Measurements from ENCODE around the gene NHS. TPM values are rescaled to one million over a fixed set of nuclear protein-coding genes. Genes with fewer than 3 reads are reported as not detected.

Gene NHS
- total RNA-seq, 1 donor from 2014 or later: 14.9 TPM

GRCh38 chrX:17527135-17527701, 152.2 kb downstream of the NHS start:
- no peak overlapping the region for H3K27ac Mint-ChIP-seq (ENCODE audit: unreplicated experiment)
- DNase-seq (ENCODE audit: low spot score): no peak
- no peak overlapping the region for H3K4me3 Mint-ChIP-seq (ENCODE audit: unreplicated experiment)
- no peaks in the 10 kb centered on the region for H3K36me3 Mint-ChIP-seq (ENCODE audit: low read depth)
- TF ChIP-seq CTCF (IDR thresholded peaks at IDR 0.05): no peak
- H3K9me3 Mint-ChIP-seq (ENCODE audit: low read depth): no peaks in the 10 kb centered on the region
- peaks cover 55% of the 10 kb centered on the region for H3K4me1 Mint-ChIP-seq (ENCODE audit: low read depth)
- H3K27me3 Mint-ChIP-seq (ENCODE audit: low read depth): no peaks in the 10 kb centered on the region

GRCh38 chrX:17527922-17528321, 152.9 kb downstream of the NHS start:
- TF ChIP-seq CTCF (IDR thresholded peaks at IDR 0.05): no peak
- DNase-seq (ENCODE audit: low spot score): no peak
- peaks cover 55% of the 10 kb centered on the region for H3K4me1 Mint-ChIP-seq (ENCODE audit: low read depth)
- no peaks in the 10 kb centered on the region for H3K27me3 Mint-ChIP-seq (ENCODE audit: low read depth)
- no peak overlapping the region for H3K27ac Mint-ChIP-seq (ENCODE audit: unreplicated experiment)
- no peaks in the 10 kb centered on the region for H3K9me3 Mint-ChIP-seq (ENCODE audit: low read depth)
- H3K36me3 Mint-ChIP-seq (ENCODE audit: low read depth): no peaks in the 10 kb centered on the region
- no peak overlapping the region for H3K4me3 Mint-ChIP-seq (ENCODE audit: unreplicated experiment)

- Mint-ChIP-seq H3K9me3 (ENCODE audit: low read depth) (no peaks in the 10 kb centered on the region), H3K36me3 (ENCODE audit: low read depth) (no peaks in the 10 kb centered on the region), H3K27ac (ENCODE audit: unreplicated experiment) (no peak overlapping the region), H3K27me3 (ENCODE audit: low read depth) (no peaks in the 10 kb centered on the region), H3K4me3 (ENCODE audit: unreplicated experiment) (no peak overlapping the region), H3K4me1 (ENCODE audit: low read depth) (peaks cover 55% of the 10 kb centered on the region)
- no peak for TF ChIP-seq CTCF (IDR thresholded peaks at IDR 0.05)
- no peak for DNase-seq (ENCODE audit: low spot score)
Observed at GRCh38 chrX:17529151-17529745, 154.2 kb downstream of the NHS start.

- no peak for DNase-seq (ENCODE audit: low spot score)
- H3K27me3 Mint-ChIP-seq (ENCODE audit: low read depth): no peaks in the 10 kb centered on the region
- H3K9me3 Mint-ChIP-seq (ENCODE audit: low read depth): no peaks in the 10 kb centered on the region
- H3K4me3 Mint-ChIP-seq (ENCODE audit: unreplicated experiment): no peak overlapping the region
- H3K27ac Mint-ChIP-seq (ENCODE audit: unreplicated experiment): no peak overlapping the region
- TF ChIP-seq CTCF (IDR thresholded peaks at IDR 0.05): no peak
- H3K4me1 Mint-ChIP-seq (ENCODE audit: low read depth): peaks cover 32% of the 10 kb centered on the region
- no peaks in the 10 kb centered on the region for H3K36me3 Mint-ChIP-seq (ENCODE audit: low read depth)
Observed at GRCh38 chrX:17531500-17531899, 156.5 kb downstream of the NHS start.

- DNase-seq (ENCODE audit: low spot score): no peak
- Mint-ChIP-seq H3K9me3 (ENCODE audit: low read depth) (no peaks in the 10 kb centered on the region), H3K27me3 (ENCODE audit: low read depth) (no peaks in the 10 kb centered on the region), H3K36me3 (ENCODE audit: low read depth) (no peaks in the 10 kb centered on the region), H3K4me1 (ENCODE audit: low read depth) (no peaks in the 10 kb centered on the region), H3K4me3 (ENCODE audit: unreplicated experiment) (no peak overlapping the region), H3K27ac (ENCODE audit: unreplicated experiment) (no peak overlapping the region)
- peak; percentile 81 for TF ChIP-seq CTCF (IDR thresholded peaks at IDR 0.05)
Observed at GRCh38 chrX:17535229-17535628, 160.2 kb downstream of the NHS start.
